Activated CD4-positive, alpha-beta T cell treated with anti-CD3 and anti-CD28 coated beads for 36 hours (primary cell): ENCODE measurements around the gene DNAI2. TPM values are rescaled to one million over a fixed set of nuclear protein-coding genes. Genes with fewer than 3 reads are reported as not detected.

Experiments
- ATAC-seq: fragments of 200-7000 bp; cut with Tn5 transposase; one replicate; pipeline ENCODE4 v1.10.0; 2021; ENCODE audit warnings: mild to moderate bottlenecking, moderate library complexity
- CTCF ChIA-PET: fragments of 350-600 bp; sonication (Branson Sonifier 250); formaldehyde crosslinking; loops from one replicate; lab custom pipeline; 2021; ENCODE audit warnings: antibody characterized with exemption; lab: Charles Lee
- POLR2A ChIA-PET: fragments of 350-600 bp; sonication (Branson Sonifier 250); formaldehyde crosslinking; loops from one replicate; lab custom pipeline; 2021; ENCODE audit warnings: antibody characterized with exemption, inconsistent platforms; lab: Charles Lee
- DNase-seq: peaks from one replicate; pipeline ENCODE4 v3.0.0-alpha.2; 2020
- H3K27ac Mint-ChIP-seq: one replicate; pipeline ENCODE4 v1.8.0; 2021; ENCODE audit warnings: mixed read lengths
- H3K27me3 Mint-ChIP-seq: one replicate; pipeline ENCODE4 v1.8.0; 2021; ENCODE audit warnings: mixed read lengths
- H3K36me3 Mint-ChIP-seq: one replicate; pipeline ENCODE4 v1.8.0; 2021; ENCODE audit warnings: low read depth, mixed read lengths
- H3K4me1 Mint-ChIP-seq: one replicate; pipeline ENCODE4 v1.8.0; 2021; ENCODE audit warnings: mixed read lengths
- H3K4me3 Mint-ChIP-seq: one replicate; pipeline ENCODE4 v1.8.0; 2021; ENCODE audit warnings: mild to moderate bottlenecking, moderate library complexity, mixed read lengths
- H3K9me3 Mint-ChIP-seq: one replicate; pipeline ENCODE4 v1.8.0; 2021; ENCODE audit warnings: low read depth, mixed read lengths
- intact Hi-C, 2 experiments: fragments of 100-400 bp; cut with DNase I in 1 of 2; cut with micrococcal nuclease in 1 of 2; formaldehyde crosslinking; loops; one replicate each; pipeline versions ENCODE4 v1.14.2 to v1.15.1; 2022 to 2024; cut with DNase I, micrococcal nuclease
- total RNA-seq, 2 experiments: library from RNA; stranded (reverse); gene quantifications; one replicate each; pipeline ENCODE4 v1.2.3, GENCODE V29; 2021

The DNAI2 gene
- total RNA-seq, 2 experiments from 2014 or later = 0.14 to 0.49 TPM

DNA sequence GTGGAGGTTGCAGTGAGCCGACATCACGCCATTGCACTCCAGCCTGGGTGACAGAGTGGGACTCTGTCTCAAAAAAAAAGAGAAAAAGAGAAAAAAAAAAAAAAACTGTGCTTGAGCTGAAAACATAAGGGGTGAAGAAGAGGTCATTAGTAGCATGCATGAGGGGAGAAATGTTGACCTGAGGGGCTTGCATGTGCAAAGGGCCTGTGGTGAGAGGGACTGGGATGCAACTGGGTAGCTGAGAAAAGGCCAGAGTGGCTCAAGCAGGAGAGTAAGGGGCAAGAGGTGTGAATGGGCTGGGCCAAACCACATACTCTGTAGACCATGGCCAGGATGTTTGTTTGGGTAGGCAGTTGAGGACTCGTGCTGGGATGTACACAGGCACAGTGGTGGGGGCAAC lies 55.3 kb downstream of the DNAI2 start:
- H3K27ac Mint-ChIP-seq = no peak overlapping the region
- DNase-seq = no peak
- H3K4me3 Mint-ChIP-seq = no peak overlapping the region
- H3K36me3 Mint-ChIP-seq = no peaks in the 10 kb centered on the region
- intact Hi-C loops = no loop called here
- no peak for ATAC-seq
- CTCF ChIA-PET = no interaction called here
- H3K27me3 Mint-ChIP-seq = peaks cover 13% of the 10 kb centered on the region
- peaks cover 9% of the 10 kb centered on the region for H3K4me1 Mint-ChIP-seq
- H3K9me3 Mint-ChIP-seq = no peaks in the 10 kb centered on the region
- POLR2A ChIA-PET = no interaction called here

DNA sequence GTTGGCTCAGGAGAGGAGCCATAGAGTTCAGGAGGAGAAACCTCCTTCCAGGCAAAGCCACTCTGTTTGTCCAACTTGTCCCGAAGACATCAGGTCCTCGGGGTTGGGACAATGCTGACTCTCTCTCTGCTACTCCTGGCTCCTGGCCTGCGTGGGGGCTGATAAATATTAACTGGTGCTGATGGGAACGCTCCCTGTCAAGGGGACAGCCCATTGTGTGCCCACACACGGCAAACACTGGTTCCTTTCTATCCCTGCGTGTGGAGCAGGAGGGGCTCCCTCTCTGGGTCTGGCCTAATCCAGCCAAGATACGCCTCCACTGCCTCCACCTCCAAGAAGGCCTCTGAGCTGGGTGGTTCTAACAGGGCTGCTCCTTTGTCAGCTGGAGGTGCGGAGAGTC lies 56.4 kb downstream of the DNAI2 start:
- H3K9me3 Mint-ChIP-seq = no peaks in the 10 kb centered on the region
- intact Hi-C loops = no loop called here
- no peak overlapping the region for H3K27ac Mint-ChIP-seq
- ATAC-seq = no peak
- H3K4me1 Mint-ChIP-seq = peaks cover 7% of the 10 kb centered on the region
- H3K4me3 Mint-ChIP-seq = no peak overlapping the region
- DNase-seq = no peak
- CTCF ChIA-PET = interaction anchor here (0.6 kb wide), 1 partner anchor 273 kb away, joined by 3 read pairs; no protein-coding TSS in a partner anchor
- H3K36me3 Mint-ChIP-seq = no peaks in the 10 kb centered on the region
- peaks cover 10% of the 10 kb centered on the region for H3K27me3 Mint-ChIP-seq
- POLR2A ChIA-PET = no interaction called here

GRCh38 chr17:74332017-74332650 lies 58.1 kb downstream of the DNAI2 start:
- POLR2A ChIA-PET = no interaction called here
- peaks cover 3% of the 10 kb centered on the region for H3K27me3 Mint-ChIP-seq
- ATAC-seq = no peak

GRCh38 chr17:74332763-74333283 lies 58.8 kb downstream of the DNAI2 start:
- no peak for ATAC-seq
- POLR2A ChIA-PET = no interaction called here
- Mint-ChIP-seq H3K36me3 (no peaks in the 10 kb centered on the region), H3K4me1 (no peaks in the 10 kb centered on the region), H3K9me3 (no peaks in the 10 kb centered on the region), H3K27ac (no peak overlapping the region), H3K4me3 (no peak overlapping the region), H3K27me3 (no peaks in the 10 kb centered on the region)
- intact Hi-C loops = no loop called here
- DNase-seq = no peak
- CTCF ChIA-PET = interaction anchor here (0.6 to 1.9 kb wide), 4 partner anchors 12 to 103 kb away, joined by 3 to 5 read pairs (median 3); partner anchors contain the start of gene GPR142

More at GRCh38 chr17:74332017-74332650, 58.1 kb downstream of the DNAI2 start:
- no peaks in the 10 kb centered on the region for H3K9me3 Mint-ChIP-seq
- no peaks in the 10 kb centered on the region for H3K4me1 Mint-ChIP-seq
- CTCF ChIA-PET = interaction anchor here (0.6 to 1.1 kb wide), 3 partner anchors 21 to 104 kb away, joined by 3 read pairs; partner anchors contain the start of gene GPR142
- H3K4me3 Mint-ChIP-seq = no peak overlapping the region
- H3K27ac Mint-ChIP-seq = no peak overlapping the region
- intact Hi-C loops = no loop called here
- no peaks in the 10 kb centered on the region for H3K36me3 Mint-ChIP-seq
- DNase-seq = no peak

DNA sequence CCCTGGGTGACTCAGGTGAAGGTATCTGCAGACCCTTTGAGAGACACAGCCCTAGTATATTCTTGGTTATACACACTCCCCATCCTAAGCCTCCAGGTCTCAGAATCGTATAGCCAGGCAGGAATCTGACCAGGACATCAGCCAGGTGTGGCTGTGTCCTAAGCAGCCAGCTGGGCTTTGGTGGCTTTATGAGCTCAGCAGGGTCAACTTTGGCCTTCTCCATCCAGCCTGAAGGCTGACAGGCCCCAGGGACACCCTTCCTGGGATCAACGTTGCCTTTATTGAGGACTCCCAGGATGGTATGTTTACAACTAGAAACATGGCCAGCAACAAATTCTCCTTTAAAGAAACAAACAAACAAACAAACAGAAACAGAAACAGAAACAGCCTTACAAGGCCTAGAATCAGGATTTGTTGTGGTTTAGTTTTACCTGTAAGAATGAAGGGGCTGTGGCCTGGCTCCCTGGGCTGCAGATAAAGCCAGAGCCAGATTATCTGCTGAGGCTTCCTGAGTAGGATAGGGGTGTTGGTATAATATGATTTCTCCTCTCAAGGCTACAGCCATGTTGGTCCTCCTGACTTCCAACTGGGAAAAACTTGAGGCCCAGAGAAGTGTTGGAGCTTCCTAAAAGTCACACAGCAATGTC lies 60.5 kb downstream of the DNAI2 start:
- DNase-seq (no peak), ATAC-seq (no peak)
- Mint-ChIP-seq H3K36me3 (no peaks in the 10 kb centered on the region), H3K4me1 (no peaks in the 10 kb centered on the region), H3K4me3 (no peak overlapping the region), H3K27ac (no peak overlapping the region), H3K9me3 (no peaks in the 10 kb centered on the region), H3K27me3 (no peaks in the 10 kb centered on the region)
- intact Hi-C loops = no loop called here
- POLR2A ChIA-PET = no interaction called here
- CTCF ChIA-PET = interaction anchor here (0.7 to 1.9 kb wide), 6 partner anchors 14 to 196 kb away, joined by 3 to 9 read pairs (median 4); no protein-coding TSS in a partner anchor

DNA sequence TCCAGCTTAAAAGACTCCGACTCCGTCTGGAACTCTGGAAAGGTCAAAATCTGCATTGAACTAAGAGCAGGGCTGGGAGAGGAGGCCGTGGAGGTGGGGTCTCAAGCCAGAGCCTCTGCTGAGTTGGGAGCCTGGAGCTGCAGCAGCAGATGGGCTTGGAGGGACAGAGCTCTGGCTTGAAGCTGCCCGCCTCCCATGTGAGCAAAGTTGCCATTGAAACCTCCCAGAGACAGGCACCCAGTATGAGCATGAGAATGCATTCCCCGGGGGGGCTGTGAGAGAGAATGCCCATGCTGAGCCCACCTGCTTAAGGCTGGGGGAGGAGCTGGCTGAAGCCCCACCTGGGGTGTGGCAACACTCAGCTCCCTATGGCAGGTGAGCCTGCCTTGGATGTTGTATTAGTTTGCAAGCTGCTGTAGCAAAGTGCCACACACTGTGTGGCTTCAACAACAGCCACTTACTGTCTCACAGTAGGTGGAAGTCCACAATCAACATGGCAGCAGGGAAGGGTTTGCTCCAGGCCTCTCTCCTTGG lies 61.6 kb downstream of the DNAI2 start:
- H3K36me3 Mint-ChIP-seq = no peaks in the 10 kb centered on the region
- ATAC-seq (no peak), DNase-seq (no peak)
- no peaks in the 10 kb centered on the region for H3K9me3 Mint-ChIP-seq
- POLR2A ChIA-PET = no interaction called here
- no peaks in the 10 kb centered on the region for H3K4me1 Mint-ChIP-seq
- CTCF ChIA-PET = interaction anchor here (1.0 to 1.8 kb wide), 4 partner anchors 22 to 45 kb away, joined by 3 to 9 read pairs (median 4); no protein-coding TSS in a partner anchor
- no peak overlapping the region for H3K27ac Mint-ChIP-seq
- intact Hi-C loops = no loop called here
- H3K27me3 Mint-ChIP-seq = no peaks in the 10 kb centered on the region
- H3K4me3 Mint-ChIP-seq = no peak overlapping the region

DNA sequence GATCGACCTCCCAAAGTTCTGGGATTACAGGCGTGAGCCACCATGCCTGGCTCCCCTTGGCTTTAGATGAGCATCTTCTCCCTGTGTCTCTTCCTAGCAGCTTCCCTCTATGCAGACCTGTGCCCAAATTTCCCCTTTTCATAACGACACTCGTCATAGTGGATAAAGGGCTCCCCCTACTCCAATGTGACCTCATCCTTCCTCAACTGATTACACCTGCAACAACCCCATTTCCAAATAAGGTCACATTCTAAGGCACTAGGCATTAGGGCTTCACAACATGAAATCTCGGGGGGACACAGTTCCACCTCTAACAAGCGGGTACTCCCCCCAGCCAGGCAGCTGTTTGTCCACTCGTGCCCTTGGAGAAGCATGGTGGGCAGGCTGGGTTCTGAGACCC lies 62.3 kb downstream of the DNAI2 start:
- Mint-ChIP-seq H3K9me3 (no peaks in the 10 kb centered on the region), H3K4me3 (no peak overlapping the region), H3K27ac (no peak overlapping the region), H3K4me1 (no peaks in the 10 kb centered on the region), H3K27me3 (no peaks in the 10 kb centered on the region), H3K36me3 (no peaks in the 10 kb centered on the region)
- ChIA-PET POLR2A (no interaction called here), CTCF (interaction anchor here (1.4 to 1.8 kb wide), 2 partner anchors 31 kb away, joined by 3 to 9 read pairs; partner anchors contain the start of gene GPR142)
- ATAC-seq (no peak), DNase-seq (no peak)
- intact Hi-C loops = no loop called here

DNA sequence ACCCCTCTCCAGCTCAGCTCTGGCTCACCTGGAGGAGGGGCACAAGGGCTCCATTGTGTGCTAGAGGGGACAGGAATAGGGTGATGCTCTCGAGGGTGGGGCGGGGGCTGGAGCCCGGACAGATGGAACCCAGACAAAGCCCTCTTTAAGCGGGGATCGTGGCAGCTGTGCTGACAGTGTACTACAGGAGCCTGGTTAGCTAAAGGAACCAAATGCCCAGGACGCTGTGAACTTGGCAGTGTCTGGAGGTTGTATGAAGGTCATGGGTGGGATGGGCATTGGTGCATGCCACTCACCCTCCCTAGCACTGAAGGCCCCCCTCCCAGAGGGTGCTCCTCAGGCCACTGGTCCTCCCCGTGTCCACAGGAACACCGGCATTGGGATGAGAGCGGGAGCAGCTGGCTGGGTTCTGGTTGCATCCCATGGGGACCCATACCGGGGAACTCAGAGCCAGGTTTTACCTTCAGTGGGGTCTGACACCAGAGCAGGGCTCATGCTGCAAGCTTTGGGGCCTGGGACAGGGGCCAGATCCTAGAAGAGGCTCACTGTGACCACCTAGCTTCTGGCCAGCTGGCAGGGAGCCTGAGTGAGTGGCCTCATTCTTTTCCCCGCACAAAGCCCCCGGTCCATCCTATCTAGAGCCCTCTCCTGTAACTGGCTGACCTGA lies 63.9 kb downstream of the DNAI2 start:
- H3K36me3 Mint-ChIP-seq = no peaks in the 10 kb centered on the region
- ATAC-seq (no peak), DNase-seq (no peak)
- H3K4me3 Mint-ChIP-seq = no peak overlapping the region
- POLR2A ChIA-PET = interaction anchor here (0.6 kb wide), 1 partner anchor 35 kb away, joined by 3 read pairs; no protein-coding TSS in a partner anchor
- intact Hi-C loops = no loop called here
- H3K9me3 Mint-ChIP-seq = no peaks in the 10 kb centered on the region
- no peak overlapping the region for H3K27ac Mint-ChIP-seq
- no peaks in the 10 kb centered on the region for H3K27me3 Mint-ChIP-seq
- H3K4me1 Mint-ChIP-seq = no peaks in the 10 kb centered on the region
- CTCF ChIA-PET = interaction anchor here (0.6 to 1.4 kb wide), 2 partner anchors 30 to 52 kb away, joined by 3 read pairs; partner anchors contain the start of gene GPR142

- H3K4me1 Mint-ChIP-seq = no peaks in the 10 kb centered on the region
- POLR2A ChIA-PET = no interaction called here
- intact Hi-C loops = no loop called here
- no peak overlapping the region for H3K27ac Mint-ChIP-seq
- H3K4me3 Mint-ChIP-seq = no peak overlapping the region
- no peak for ATAC-seq
- CTCF ChIA-PET = interaction anchor here (1.2 kb wide), 1 partner anchor 13 kb away, joined by 3 read pairs; no protein-coding TSS in a partner anchor
- H3K9me3 Mint-ChIP-seq = no peaks in the 10 kb centered on the region
- H3K36me3 Mint-ChIP-seq = no peaks in the 10 kb centered on the region
- H3K27me3 Mint-ChIP-seq = no peaks in the 10 kb centered on the region
- DNase-seq = no peak
These were observed 65.6 kb downstream of the DNAI2 start for GRCh38 chr17:74339537-74340195.

- Mint-ChIP-seq H3K27me3 (no peaks in the 10 kb centered on the region), H3K4me1 (no peaks in the 10 kb centered on the region), H3K36me3 (no peaks in the 10 kb centered on the region), H3K27ac (no peak overlapping the region), H3K4me3 (no peak overlapping the region), H3K9me3 (no peaks in the 10 kb centered on the region)
- CTCF ChIA-PET = interaction anchor here (1.2 kb wide), 1 partner anchor 12 kb away, joined by 3 read pairs; no protein-coding TSS in a partner anchor
- no peak for DNase-seq
- POLR2A ChIA-PET = no interaction called here
- no peak for ATAC-seq
- intact Hi-C loops = no loop called here
These were observed 66.5 kb downstream of the DNAI2 start for GRCh38 chr17:74340470-74341023.
